A673 (cell line): ENCODE results near the gene ARHGAP15.

Experiments used
- CTCF ChIP-seq: fragments of 300-800, 200-600 bp; sonication (generic); conservative IDR thresholded peaks from 2 replicates; pipeline ENCODE4 v1.5.1; 2017; ENCODE audit warnings: low read depth, mild to moderate bottlenecking, antibody characterized with exemption, low read length, moderate library complexity, mixed read lengths
- EZH2 ChIP-seq: fragments of 200-600 bp; sonication (generic); IDR thresholded peaks from 2 replicates; pipeline ENCODE4 v1.6.1; 2017; ENCODE audit warnings: borderline replicate concordance, low read depth, mild to moderate bottlenecking, mixed read lengths, antibody characterized with exemption, low read length; ENCODE audit not compliant: poor library complexity, severe bottlenecking

- TF ChIP-seq CTCF: no peak
- TF ChIP-seq EZH2: no peak
Observed at GRCh38 chr2:143146815-143147530, 17.8 kb downstream of the ARHGAP15 start.
